Bronchial epithelial cell (primary cell): Measurements from ENCODE around the gene RSPO3. TPM values are rescaled to one million over a fixed set of nuclear protein-coding genes. Genes with fewer than 3 reads are reported as not detected.

Experiments used
- DNase-seq: peaks from one replicate; pipeline ENCODE4 v3.0.0-alpha.2; 2010; ENCODE audit warnings: low read depth
- FAIRE-seq: peaks from 2 replicates; lab custom pipeline; 2011; peaks lifted over from hg19 to GRCh38; lab: Jason Lieb, UNC
- H3K27me3 ChIP-seq: 2 replicates; pipeline ENCODE4 v1.5.1; 2011; ENCODE audit warnings: low read length; ENCODE audit not compliant: control insufficient read depth, insufficient read depth
- H3K36me3 ChIP-seq: 2 replicates; pipeline ENCODE4 v1.5.1; 2011; ENCODE audit warnings: low read length; ENCODE audit not compliant: control insufficient read depth, insufficient read depth
- H3K4me3 ChIP-seq: 2 replicates; pipeline ENCODE4 v1.5.1; 2011; ENCODE audit warnings: mild to moderate bottlenecking, low read depth, low read length, control low read depth
- total RNA-seq: library from RNA; depleted of rRNA; stranded (reverse); fragments of >200 nt; gene quantifications from 2 replicates; pipeline ENCODE4 v1.2.1, GENCODE V29; 2014
- TF ChIP-seq, protein P1 (sequence below): IDR thresholded peaks from 2 replicates; pipeline ENCODE4 v1.5.1; 2011; ENCODE audit warnings: mild to moderate bottlenecking, moderate library complexity, low read length, control low read depth, inconsistent platforms; ENCODE audit not compliant: insufficient read depth, severe bottlenecking

Gene RSPO3
- total RNA-seq, 1 donor from 2014 or later = not detected

DNA sequence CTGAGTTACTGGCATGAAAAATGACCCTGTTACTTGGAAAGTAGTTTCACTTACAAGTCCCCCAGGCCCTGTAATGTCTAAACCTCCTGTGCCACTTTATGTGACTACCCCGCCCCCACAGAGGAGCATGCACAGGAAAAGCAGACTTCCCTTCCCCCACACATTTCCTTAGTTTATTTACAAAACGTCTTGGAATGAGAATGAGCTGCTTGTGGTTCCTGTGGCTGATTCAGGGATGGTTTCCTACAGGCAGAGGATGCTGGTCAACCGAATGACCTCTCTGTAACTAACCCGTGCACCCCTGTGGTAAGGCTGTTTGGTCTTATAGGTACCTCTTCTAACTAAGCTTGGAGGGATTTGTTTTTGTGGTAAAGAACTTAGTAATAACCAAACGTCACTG lies 28.5 kb downstream of the RSPO3 start:
- no peak overlapping the region for H3K4me3 ChIP-seq
- H3K36me3 ChIP-seq = no peaks in the 10 kb centered on the region
- peak; percentile 69 for DNase-seq
- no peaks in the 10 kb centered on the region for H3K27me3 ChIP-seq
- no peak for FAIRE-seq
- TF ChIP-seq, protein P1, sequence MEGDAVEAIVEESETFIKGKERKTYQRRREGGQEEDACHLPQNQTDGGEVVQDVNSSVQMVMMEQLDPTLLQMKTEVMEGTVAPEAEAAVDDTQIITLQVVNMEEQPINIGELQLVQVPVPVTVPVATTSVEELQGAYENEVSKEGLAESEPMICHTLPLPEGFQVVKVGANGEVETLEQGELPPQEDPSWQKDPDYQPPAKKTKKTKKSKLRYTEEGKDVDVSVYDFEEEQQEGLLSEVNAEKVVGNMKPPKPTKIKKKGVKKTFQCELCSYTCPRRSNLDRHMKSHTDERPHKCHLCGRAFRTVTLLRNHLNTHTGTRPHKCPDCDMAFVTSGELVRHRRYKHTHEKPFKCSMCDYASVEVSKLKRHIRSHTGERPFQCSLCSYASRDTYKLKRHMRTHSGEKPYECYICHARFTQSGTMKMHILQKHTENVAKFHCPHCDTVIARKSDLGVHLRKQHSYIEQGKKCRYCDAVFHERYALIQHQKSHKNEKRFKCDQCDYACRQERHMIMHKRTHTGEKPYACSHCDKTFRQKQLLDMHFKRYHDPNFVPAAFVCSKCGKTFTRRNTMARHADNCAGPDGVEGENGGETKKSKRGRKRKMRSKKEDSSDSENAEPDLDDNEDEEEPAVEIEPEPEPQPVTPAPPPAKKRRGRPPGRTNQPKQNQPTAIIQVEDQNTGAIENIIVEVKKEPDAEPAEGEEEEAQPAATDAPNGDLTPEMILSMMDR = no peak

DNA sequence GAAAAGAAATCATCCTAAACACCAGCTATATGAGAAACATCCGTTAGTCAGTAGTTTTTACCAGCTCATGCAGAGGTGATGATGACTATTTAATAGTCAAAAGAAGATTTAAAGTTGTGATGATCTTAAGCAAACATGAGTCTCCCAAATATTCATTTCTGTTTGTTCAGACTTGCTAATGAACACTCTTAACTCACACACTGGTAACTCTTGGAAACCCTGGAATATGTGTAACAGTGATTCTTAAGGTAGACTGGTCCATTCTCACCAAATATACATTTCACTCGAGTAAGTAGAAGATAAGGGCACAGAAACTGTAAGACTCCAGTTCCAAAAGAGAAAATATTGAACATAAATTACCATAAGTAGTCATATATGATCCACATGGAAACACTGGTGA lies 29.1 kb downstream of the RSPO3 start:
- Histone ChIP-seq H3K4me3 (no peak overlapping the region), H3K36me3 (no peaks in the 10 kb centered on the region), H3K27me3 (no peaks in the 10 kb centered on the region)
- TF ChIP-seq, protein P1 = no peak
- DNase-seq (peak; percentile 66), FAIRE-seq (no peak)

DNA sequence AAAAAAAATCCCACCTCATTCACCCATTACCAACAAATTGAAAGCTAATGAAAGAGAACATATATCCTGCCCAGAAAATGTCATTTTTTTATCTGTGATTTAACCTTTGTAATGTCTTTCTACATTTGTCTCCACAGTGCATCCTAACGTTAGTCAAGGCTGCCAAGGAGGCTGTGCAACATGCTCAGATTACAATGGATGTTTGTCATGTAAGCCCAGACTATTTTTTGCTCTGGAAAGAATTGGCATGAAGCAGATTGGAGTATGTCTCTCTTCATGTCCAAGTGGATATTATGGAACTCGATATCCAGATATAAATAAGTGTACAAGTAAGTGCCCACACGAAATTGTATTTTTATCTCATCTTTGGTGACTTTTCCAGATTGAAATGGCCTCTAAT lies 30.0 kb downstream of the RSPO3 start:
- H3K36me3 ChIP-seq = no peaks in the 10 kb centered on the region
- no peak overlapping the region for H3K4me3 ChIP-seq
- TF ChIP-seq, protein P1 = no peak
- no peaks in the 10 kb centered on the region for H3K27me3 ChIP-seq
- DNase-seq (no peak), FAIRE-seq (no peak)

DNA sequence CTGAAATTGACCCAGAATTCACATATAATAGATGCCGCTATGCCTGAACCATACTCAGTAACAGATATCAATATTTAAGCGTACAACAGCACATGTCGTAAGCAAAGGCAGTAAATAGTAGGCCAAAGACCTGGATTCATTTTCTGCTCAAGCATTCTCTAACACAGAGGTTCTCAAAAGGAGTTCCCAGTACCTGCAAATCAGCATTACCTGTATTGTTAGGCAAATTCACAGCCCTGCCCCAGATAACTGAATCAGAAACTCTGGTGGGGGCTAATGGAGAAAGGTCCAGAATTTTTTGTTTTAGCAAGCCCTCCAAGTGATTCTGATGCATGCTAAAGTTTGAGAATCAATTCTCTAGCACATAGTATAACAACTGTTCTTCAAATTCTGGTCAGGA lies 36.0 kb downstream of the RSPO3 start:
- no peaks in the 10 kb centered on the region for H3K27me3 ChIP-seq
- FAIRE-seq = no peak
- H3K36me3 ChIP-seq = no peaks in the 10 kb centered on the region
- no peak for DNase-seq
- no peak overlapping the region for H3K4me3 ChIP-seq
- TF ChIP-seq, protein P1 = no peak

DNA sequence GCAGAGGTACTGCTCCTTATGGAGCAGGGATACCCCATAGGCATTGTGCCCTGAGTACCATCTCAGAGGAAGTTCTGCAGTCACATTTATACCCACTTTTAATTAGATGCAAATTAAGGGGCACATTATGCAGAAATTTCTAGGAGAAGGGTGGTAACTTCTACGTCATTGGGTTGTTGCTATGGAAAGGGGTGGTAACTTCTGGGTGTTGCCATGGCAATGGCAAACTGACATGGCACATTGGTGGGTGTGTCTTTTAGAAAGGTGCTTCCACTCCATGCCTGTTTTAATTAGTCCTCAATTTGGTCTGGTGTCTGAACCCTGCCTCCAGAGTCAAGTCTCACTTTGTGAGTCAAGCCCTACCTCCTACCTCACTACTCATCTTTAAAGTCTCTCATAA lies 42.0 kb downstream of the RSPO3 start:
- FAIRE-seq = no peak
- Histone ChIP-seq H3K27me3 (no peaks in the 10 kb centered on the region), H3K36me3 (no peaks in the 10 kb centered on the region), H3K4me3 (no peak overlapping the region)
- TF ChIP-seq, protein P1 = no peak
- no peak for DNase-seq

DNA sequence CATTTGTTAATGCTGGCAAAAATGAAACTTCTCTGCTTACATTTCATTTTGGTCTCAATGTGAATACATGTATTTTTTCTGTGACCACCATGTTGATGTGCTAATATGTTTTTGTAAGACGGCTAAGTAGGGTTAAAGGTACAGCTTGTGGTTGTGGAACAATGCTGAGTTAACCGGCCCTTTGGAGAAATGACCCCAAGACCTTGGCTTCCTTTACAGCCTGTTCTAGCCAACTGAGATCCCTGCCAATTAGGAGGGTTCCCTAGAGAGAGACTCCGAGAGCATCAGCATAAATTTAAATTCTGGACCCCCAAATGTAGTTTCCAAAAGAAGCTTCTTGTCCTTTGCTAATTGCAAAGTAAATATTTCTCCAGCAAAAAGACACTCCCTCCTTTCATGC lies 44.4 kb downstream of the RSPO3 start:
- H3K27me3 ChIP-seq = no peaks in the 10 kb centered on the region
- no peak for FAIRE-seq
- TF ChIP-seq, protein P1 = no peak

More for the DNA sequence above, 44.4 kb downstream of the RSPO3 start:
- H3K4me3 ChIP-seq = no peak overlapping the region
- no peaks in the 10 kb centered on the region for H3K36me3 ChIP-seq
- no peak for DNase-seq
